ENCODE results near the gene RNF227.
"Not testable (repeated sequence)": the region's sequence is repeated elsewhere in the genome, so short reads cannot be mapped to it uniquely, and the experiment has no call there.

RNF227 gene

GRCh38 chr17:7864995-7865650 lies 51.0 kb downstream of the RNF227 start:
- no peak for DNase-seq (ENCODE audit: extremely low read depth in 1 of 2, low read depth in 1 of 2)

- DNase-seq (ENCODE audit: extremely low read depth in 1 of 2, low read depth in 1 of 2) = not testable (repeated sequence)
Measured at GRCh38 chr17:7864384-7864783, 51.7 kb downstream of the RNF227 start.
